GM23338 (cell line): ENCODE data around the gene SLCO3A1. TPM values are rescaled to one million over a fixed set of nuclear protein-coding genes. Genes with fewer than 3 reads are reported as not detected.

Experiments
- ATAC-seq: fragments of 200-7000 bp; cut with Tn5 transposase; 3 replicates; pipeline ENCODE4 v1.9.1; 2020
- DNase-seq: peaks from one replicate; pipeline ENCODE4 v3.0.0-alpha.2; 2015; ENCODE audit warnings: low spot score
- H2AFZ ChIP-seq: fragments of 200-600 bp; sonication (generic); 2 replicates; pipeline ENCODE4 v1.8.0; 2016; ENCODE audit warnings: antibody characterized with exemption, mild to moderate bottlenecking, moderate library complexity
- H3F3A ChIP-seq: fragments of 200-600 bp; sonication (generic); replicated peaks from 2 replicates; pipeline ENCODE4 v1.8.0; 2017; ENCODE audit warnings: antibody characterized with exemption, mixed run types, low read depth
- H3K27ac ChIP-seq: fragments of 200-600 bp; sonication (generic); 2 replicates; pipeline ENCODE4 v1.6.1; 2016; ENCODE audit warnings: low read depth
- H3K27me3 ChIP-seq: fragments of 200-600 bp; sonication (generic); 2 replicates; pipeline ENCODE4 v1.8.0; 2016; ENCODE audit warnings: mild to moderate bottlenecking, mixed run types, moderate library complexity; ENCODE audit not compliant: insufficient read depth
- H3K36me3 ChIP-seq: fragments of 200-600 bp; sonication (generic); 2 replicates; pipeline ENCODE4 v1.8.0; 2016; ENCODE audit warnings: mild to moderate bottlenecking; ENCODE audit not compliant: insufficient read depth
- H3K4me1 ChIP-seq: fragments of 200-600 bp; sonication (generic); 2 replicates; pipeline ENCODE4 v1.8.0; 2016; ENCODE audit warnings: mild to moderate bottlenecking, moderate library complexity; ENCODE audit not compliant: insufficient read depth
- H3K4me2 ChIP-seq: fragments of 200-600 bp; sonication (generic); 2 replicates; pipeline ENCODE4 v1.7.1; 2017; ENCODE audit warnings: mixed run types
- H3K4me3 ChIP-seq: fragments of 200-600 bp; sonication (generic); 2 replicates; pipeline ENCODE4 v1.6.1; 2016; ENCODE audit warnings: mixed run types
- H3K79me2 ChIP-seq: fragments of 200-600 bp; sonication (generic); replicated peaks from 2 replicates; pipeline ENCODE4 v1.8.0; 2017; ENCODE audit warnings: mild to moderate bottlenecking; ENCODE audit not compliant: insufficient read depth
- H3K9me2 ChIP-seq: fragments of 200-600 bp; sonication (generic); 2 replicates; pipeline ENCODE4 v1.8.0; 2017; ENCODE audit not compliant: insufficient read depth
- H4K20me1 ChIP-seq: fragments of 200-600 bp; sonication (generic); replicated peaks from 2 replicates; pipeline ENCODE4 v1.8.0; 2017; ENCODE audit warnings: mild to moderate bottlenecking; ENCODE audit not compliant: insufficient read depth
- H3K27ac Mint-ChIP-seq: 2 replicates; pipeline ENCODE4 v1.8.0; 2020; ENCODE audit warnings: inconsistent platforms, mild to moderate bottlenecking, moderate library complexity, mixed read lengths
- H3K27me3 Mint-ChIP-seq: 3 replicates; pipeline ENCODE4 v1.8.0; 2022; ENCODE audit warnings: low read depth, mild to moderate bottlenecking, moderate library complexity, mixed read lengths, inconsistent platforms; ENCODE audit not compliant: insufficient read depth, poor library complexity
- H3K36me3 Mint-ChIP-seq: 3 replicates; pipeline ENCODE4 v1.8.0; 2021; ENCODE audit warnings: low read depth, mild to moderate bottlenecking, inconsistent platforms, moderate library complexity, mixed read lengths
- H3K4me1 Mint-ChIP-seq: 3 replicates; pipeline ENCODE4 v1.8.0; 2020; ENCODE audit warnings: mild to moderate bottlenecking, inconsistent platforms, mixed read lengths
- H3K4me3 Mint-ChIP-seq: 3 replicates; pipeline ENCODE4 v1.8.0; 2021; ENCODE audit warnings: moderate library complexity, mild to moderate bottlenecking, inconsistent platforms, mixed read lengths
- H3K9me3 Mint-ChIP-seq: 3 replicates; pipeline ENCODE4 v1.8.0; 2020; ENCODE audit warnings: moderate library complexity, mild to moderate bottlenecking, inconsistent platforms, mixed read lengths
- CREB1 ChIP-seq: fragments of 250-450 bp; sonication (Bioruptor Pico); IDR thresholded peaks from 2 replicates; pipeline ENCODE4 v1.5.0; 2020; ENCODE audit warnings: low read depth, mild to moderate bottlenecking, moderate library complexity
- EZH2 ChIP-seq: fragments of 200-600 bp; sonication (generic); IDR thresholded peaks from one replicate; pipeline ENCODE4 v1.8.0; 2017; ENCODE audit warnings: antibody characterized with exemption, mild to moderate bottlenecking, low read depth; ENCODE audit not compliant: unreplicated experiment
- EZH2phosphoT487 ChIP-seq: fragments of 200-600 bp; sonication (generic); IDR thresholded peaks from one replicate; pipeline ENCODE4 v1.8.1; 2018; ENCODE audit warnings: antibody characterized with exemption; ENCODE audit not compliant: unreplicated experiment
- JUNB ChIP-seq: IDR thresholded peaks from one replicate; pipeline ENCODE4 v1.6.1; 2016; ENCODE audit warnings: antibody characterized with exemption; ENCODE audit not compliant: unreplicated experiment
- NANOG ChIP-seq: IDR thresholded peaks from 2 replicates; pipeline ENCODE4 v1.6.1; 2016; ENCODE audit warnings: antibody characterized with exemption, borderline replicate concordance
- POLR2AphosphoS5 ChIP-seq: IDR thresholded peaks from 2 replicates; pipeline ENCODE4 v1.6.1; 2016; ENCODE audit warnings: antibody characterized with exemption, low read depth
- STAT1 ChIP-seq: IDR thresholded peaks from one replicate; pipeline ENCODE4 v1.6.1; 2016; ENCODE audit warnings: antibody characterized with exemption; ENCODE audit not compliant: unreplicated experiment
- ZNF114 ChIP-seq: fragments of 250-450 bp; sonication (Bioruptor Pico); IDR thresholded peaks from 2 replicates; pipeline ENCODE4 v1.5.0; 2020; ENCODE audit warnings: mild to moderate bottlenecking, moderate library complexity
- ZNF331 ChIP-seq: fragments of 250-450 bp; sonication (Bioruptor Pico); IDR thresholded peaks from 2 replicates; pipeline ENCODE4 v1.5.0; 2020; ENCODE audit warnings: low read depth, mild to moderate bottlenecking, moderate library complexity
- polyA plus RNA-seq: library from polyadenylated mRNA; unstranded; fragments of >200 nt; fragmentation: Nextera tagmentation; extraction: Ambion mirVana; gene quantifications from 2 replicates; pipeline ENCODE4 v1.2.1, GENCODE V29; 2016
- total RNA-seq: library from RNA; depleted of rRNA; stranded (reverse); fragments of >200 nt; shearing (Covaris generic); gene quantifications from 2 replicates; pipeline ENCODE4 v1.2.3, GENCODE V29; 2014
- TF ChIP-seq, protein P1 (sequence below), 2 experiments: fragments of 200-600 bp in 1 of 2; sonication (generic) in 1 of 2; conservative IDR thresholded peaks; 2 replicates each; pipeline versions ENCODE4 v1.5.1 to v1.6.1; 2016 to 2017; ENCODE audit warnings: antibody characterized with exemption in 2 of 2, low read depth in 2 of 2, mild to moderate bottlenecking in 2 of 2, moderate library complexity in 1 of 2
- TF ChIP-seq, protein P2 (sequence below): IDR thresholded peaks from 2 replicates; pipeline ENCODE4 v1.6.1; 2016; ENCODE audit warnings: antibody characterized with exemption
- TF ChIP-seq, protein P3 (sequence below): IDR thresholded peaks from one replicate; pipeline ENCODE4 v1.6.1; 2018; ENCODE audit warnings: antibody characterized with exemption; ENCODE audit not compliant: unreplicated experiment
- TF ChIP-seq, protein P4 (sequence below): fragments of 250-450 bp; sonication (Bioruptor Pico); IDR thresholded peaks from 2 replicates; pipeline ENCODE4 v1.5.0; 2020; ENCODE audit warnings: mild to moderate bottlenecking, moderate library complexity

SLCO3A1 gene
- total and polyA plus RNA-seq, 2 experiments from 2014 or later: 7.3 to 9.4 TPM

DNA sequence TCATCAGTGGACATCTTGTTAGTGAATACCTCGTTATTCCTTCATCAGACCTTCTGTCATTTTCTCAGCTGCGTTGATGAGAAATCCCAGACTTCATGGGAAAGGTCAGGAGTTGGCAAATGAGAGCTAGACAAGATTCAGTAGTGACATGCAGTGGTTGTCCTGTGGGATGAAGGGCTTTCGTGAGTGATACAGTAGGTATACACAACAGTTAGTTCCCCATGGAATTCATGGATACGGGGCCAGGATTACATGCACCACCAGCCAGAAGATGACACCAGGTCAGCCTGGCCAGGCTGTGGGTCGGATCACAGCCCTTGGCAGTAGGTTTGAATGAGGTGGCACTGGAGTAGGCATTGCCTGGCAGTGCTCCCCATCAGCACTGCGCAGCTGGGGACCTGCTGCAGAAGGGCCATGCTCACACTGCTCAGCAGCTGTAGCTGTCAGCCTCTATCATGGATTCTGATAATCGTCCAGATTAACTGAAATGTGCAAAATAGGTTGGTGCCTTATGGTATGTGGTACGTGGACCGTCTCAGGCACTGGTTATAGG, 150.1 kb downstream of the SLCO3A1 start:
- Mint-ChIP-seq H3K36me3 (no peaks in the 10 kb centered on the region), H3K27ac (no peak overlapping the region)

More for the DNA sequence above, 150.1 kb downstream of the SLCO3A1 start:
- Mint-ChIP-seq H3K4me1 (peaks cover 42% of the 10 kb centered on the region), H3K9me3 (no peaks in the 10 kb centered on the region), H3K4me3 (no peak overlapping the region), H3K27me3 (peaks cover 5% of the 10 kb centered on the region)
- no peak for DNase-seq
- Histone ChIP-seq H3K9me2 (no peaks in the 10 kb centered on the region), H3K36me3 (no peaks in the 10 kb centered on the region), H3K4me3 (no peak overlapping the region), H3K79me2 (peaks cover 5% of the 10 kb centered on the region; the same call in 1 of the 2 replicates), H2AFZ (no peak overlapping the region), H3K27ac (no peak overlapping the region), H3K27me3 (no peaks in the 10 kb centered on the region), H4K20me1 (no peaks in the 10 kb centered on the region), H3F3A (no peaks in the 10 kb centered on the region), H3K4me1 (peaks cover 43% of the 10 kb centered on the region), H3K4me2 (no peak overlapping the region)
- TF ChIP-seq ZNF114 (CRISPR knock-in tag) (no peak), CREB1 (CRISPR knock-in tag) (no peak), EZH2 (no peak), NANOG (no peak), POLR2AphosphoS5 (no peak), JUNB (no peak), ZNF331 (CRISPR knock-in tag) (no peak), EZH2phosphoT487 (no peak), STAT1 (no peak)
- TF ChIP-seq, protein P1, sequence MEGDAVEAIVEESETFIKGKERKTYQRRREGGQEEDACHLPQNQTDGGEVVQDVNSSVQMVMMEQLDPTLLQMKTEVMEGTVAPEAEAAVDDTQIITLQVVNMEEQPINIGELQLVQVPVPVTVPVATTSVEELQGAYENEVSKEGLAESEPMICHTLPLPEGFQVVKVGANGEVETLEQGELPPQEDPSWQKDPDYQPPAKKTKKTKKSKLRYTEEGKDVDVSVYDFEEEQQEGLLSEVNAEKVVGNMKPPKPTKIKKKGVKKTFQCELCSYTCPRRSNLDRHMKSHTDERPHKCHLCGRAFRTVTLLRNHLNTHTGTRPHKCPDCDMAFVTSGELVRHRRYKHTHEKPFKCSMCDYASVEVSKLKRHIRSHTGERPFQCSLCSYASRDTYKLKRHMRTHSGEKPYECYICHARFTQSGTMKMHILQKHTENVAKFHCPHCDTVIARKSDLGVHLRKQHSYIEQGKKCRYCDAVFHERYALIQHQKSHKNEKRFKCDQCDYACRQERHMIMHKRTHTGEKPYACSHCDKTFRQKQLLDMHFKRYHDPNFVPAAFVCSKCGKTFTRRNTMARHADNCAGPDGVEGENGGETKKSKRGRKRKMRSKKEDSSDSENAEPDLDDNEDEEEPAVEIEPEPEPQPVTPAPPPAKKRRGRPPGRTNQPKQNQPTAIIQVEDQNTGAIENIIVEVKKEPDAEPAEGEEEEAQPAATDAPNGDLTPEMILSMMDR (conservative IDR thresholded peaks at IDR 0.05; ENCODE audit: low read depth in 2 of 2): no peak
- TF ChIP-seq, protein P2, sequence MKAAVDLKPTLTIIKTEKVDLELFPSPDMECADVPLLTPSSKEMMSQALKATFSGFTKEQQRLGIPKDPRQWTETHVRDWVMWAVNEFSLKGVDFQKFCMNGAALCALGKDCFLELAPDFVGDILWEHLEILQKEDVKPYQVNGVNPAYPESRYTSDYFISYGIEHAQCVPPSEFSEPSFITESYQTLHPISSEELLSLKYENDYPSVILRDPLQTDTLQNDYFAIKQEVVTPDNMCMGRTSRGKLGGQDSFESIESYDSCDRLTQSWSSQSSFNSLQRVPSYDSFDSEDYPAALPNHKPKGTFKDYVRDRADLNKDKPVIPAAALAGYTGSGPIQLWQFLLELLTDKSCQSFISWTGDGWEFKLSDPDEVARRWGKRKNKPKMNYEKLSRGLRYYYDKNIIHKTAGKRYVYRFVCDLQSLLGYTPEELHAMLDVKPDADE: no peak
- TF ChIP-seq, protein P3, sequence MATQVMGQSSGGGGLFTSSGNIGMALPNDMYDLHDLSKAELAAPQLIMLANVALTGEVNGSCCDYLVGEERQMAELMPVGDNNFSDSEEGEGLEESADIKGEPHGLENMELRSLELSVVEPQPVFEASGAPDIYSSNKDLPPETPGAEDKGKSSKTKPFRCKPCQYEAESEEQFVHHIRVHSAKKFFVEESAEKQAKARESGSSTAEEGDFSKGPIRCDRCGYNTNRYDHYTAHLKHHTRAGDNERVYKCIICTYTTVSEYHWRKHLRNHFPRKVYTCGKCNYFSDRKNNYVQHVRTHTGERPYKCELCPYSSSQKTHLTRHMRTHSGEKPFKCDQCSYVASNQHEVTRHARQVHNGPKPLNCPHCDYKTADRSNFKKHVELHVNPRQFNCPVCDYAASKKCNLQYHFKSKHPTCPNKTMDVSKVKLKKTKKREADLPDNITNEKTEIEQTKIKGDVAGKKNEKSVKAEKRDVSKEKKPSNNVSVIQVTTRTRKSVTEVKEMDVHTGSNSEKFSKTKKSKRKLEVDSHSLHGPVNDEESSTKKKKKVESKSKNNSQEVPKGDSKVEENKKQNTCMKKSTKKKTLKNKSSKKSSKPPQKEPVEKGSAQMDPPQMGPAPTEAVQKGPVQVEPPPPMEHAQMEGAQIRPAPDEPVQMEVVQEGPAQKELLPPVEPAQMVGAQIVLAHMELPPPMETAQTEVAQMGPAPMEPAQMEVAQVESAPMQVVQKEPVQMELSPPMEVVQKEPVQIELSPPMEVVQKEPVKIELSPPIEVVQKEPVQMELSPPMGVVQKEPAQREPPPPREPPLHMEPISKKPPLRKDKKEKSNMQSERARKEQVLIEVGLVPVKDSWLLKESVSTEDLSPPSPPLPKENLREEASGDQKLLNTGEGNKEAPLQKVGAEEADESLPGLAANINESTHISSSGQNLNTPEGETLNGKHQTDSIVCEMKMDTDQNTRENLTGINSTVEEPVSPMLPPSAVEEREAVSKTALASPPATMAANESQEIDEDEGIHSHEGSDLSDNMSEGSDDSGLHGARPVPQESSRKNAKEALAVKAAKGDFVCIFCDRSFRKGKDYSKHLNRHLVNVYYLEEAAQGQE: no peak
- TF ChIP-seq, protein P4, sequence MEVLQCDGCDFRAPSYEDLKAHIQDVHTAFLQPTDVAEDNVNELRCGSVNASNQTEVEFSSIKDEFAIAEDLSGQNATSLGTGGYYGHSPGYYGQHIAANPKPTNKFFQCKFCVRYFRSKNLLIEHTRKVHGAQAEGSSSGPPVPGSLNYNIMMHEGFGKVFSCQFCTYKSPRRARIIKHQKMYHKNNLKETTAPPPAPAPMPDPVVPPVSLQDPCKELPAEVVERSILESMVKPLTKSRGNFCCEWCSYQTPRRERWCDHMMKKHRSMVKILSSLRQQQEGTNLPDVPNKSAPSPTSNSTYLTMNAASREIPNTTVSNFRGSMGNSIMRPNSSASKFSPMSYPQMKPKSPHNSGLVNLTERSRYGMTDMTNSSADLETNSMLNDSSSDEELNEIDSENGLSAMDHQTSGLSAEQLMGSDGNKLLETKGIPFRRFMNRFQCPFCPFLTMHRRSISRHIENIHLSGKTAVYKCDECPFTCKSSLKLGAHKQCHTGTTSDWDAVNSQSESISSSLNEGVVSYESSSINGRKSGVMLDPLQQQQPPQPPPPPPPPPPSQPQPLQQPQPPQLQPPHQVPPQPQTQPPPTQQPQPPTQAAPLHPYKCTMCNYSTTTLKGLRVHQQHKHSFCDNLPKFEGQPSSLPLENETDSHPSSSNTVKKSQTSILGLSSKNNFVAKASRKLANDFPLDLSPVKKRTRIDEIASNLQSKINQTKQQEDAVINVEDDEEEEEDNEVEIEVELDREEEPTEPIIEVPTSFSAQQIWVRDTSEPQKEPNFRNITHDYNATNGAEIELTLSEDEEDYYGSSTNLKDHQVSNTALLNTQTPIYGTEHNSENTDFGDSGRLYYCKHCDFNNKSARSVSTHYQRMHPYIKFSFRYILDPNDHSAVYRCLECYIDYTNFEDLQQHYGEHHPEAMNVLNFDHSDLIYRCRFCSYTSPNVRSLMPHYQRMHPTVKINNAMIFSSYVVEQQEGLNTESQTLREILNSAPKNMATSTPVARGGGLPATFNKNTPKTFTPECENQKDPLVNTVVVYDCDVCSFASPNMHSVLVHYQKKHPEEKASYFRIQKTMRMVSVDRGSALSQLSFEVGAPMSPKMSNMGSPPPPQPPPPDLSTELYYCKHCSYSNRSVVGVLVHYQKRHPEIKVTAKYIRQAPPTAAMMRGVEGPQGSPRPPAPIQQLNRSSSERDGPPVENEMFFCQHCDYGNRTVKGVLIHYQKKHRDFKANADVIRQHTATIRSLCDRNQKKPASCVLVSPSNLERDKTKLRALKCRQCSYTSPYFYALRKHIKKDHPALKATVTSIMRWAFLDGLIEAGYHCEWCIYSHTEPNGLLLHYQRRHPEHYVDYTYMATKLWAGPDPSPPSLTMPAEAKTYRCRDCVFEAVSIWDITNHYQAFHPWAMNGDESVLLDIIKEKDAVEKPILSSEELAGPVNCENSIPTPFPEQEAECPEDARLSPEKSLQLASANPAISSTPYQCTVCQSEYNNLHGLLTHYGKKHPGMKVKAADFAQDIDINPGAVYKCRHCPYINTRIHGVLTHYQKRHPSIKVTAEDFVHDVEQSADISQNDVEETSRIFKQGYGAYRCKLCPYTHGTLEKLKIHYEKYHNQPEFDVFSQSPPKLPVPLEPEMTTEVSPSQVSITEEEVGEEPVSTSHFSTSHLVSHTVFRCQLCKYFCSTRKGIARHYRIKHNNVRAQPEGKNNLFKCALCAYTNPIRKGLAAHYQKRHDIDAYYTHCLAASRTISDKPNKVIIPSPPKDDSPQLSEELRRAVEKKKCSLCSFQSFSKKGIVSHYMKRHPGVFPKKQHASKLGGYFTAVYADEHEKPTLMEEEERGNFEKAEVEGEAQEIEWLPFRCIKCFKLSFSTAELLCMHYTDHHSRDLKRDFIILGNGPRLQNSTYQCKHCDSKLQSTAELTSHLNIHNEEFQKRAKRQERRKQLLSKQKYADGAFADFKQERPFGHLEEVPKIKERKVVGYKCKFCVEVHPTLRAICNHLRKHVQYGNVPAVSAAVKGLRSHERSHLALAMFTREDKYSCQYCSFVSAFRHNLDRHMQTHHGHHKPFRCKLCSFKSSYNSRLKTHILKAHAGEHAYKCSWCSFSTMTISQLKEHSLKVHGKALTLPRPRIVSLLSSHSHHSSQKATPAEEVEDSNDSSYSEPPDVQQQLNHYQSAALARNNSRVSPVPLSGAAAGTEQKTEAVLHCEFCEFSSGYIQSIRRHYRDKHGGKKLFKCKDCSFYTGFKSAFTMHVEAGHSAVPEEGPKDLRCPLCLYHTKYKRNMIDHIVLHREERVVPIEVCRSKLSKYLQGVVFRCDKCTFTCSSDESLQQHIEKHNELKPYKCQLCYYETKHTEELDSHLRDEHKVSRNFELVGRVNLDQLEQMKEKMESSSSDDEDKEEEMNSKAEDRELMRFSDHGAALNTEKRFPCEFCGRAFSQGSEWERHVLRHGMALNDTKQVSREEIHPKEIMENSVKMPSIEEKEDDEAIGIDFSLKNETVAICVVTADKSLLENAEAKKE (CRISPR knock-in tag): no peak
- ATAC-seq: no peak
